PFSK-1 (cell line): ENCODE data around the gene ORM1.

Source experiments
- FOXP2 ChIP-seq: optimal IDR thresholded peaks from 2 replicates; pipeline ENCODE3; 2011; ENCODE audit warnings: borderline replicate concordance, control low read depth, inconsistent platforms; ENCODE audit not compliant: insufficient read depth; ENCODE audit errors: extremely low read length, extremely low read depth
- POLR2AphosphoS5 ChIP-seq: IDR thresholded peaks from 2 replicates; pipeline ENCODE4 v1.6.1; 2012; ENCODE audit warnings: low read depth, mild to moderate bottlenecking, control low read depth, low read length, moderate library complexity
- REST ChIP-seq, 2 experiments: IDR thresholded peaks; 2 replicates each; pipeline versions ENCODE4 v1.6.1 to v1.8.0; 2011 to 2012; ENCODE audit warnings: low read depth in 2 of 2, low read length in 2 of 2, control low read depth in 1 of 2, inconsistent platforms in 1 of 2, mild to moderate bottlenecking in 1 of 2, moderate library complexity in 1 of 2; ENCODE audit not compliant: insufficient read depth in 1 of 2
- SIN3A ChIP-seq: IDR thresholded peaks from 2 replicates; pipeline ENCODE4 v1.6.1; 2012; ENCODE audit warnings: mild to moderate bottlenecking, low read length, moderate library complexity, borderline replicate concordance; ENCODE audit not compliant: insufficient read depth
- TAF1 ChIP-seq: IDR thresholded peaks from 2 replicates; pipeline ENCODE4 v1.6.1; 2012; ENCODE audit warnings: low read length, control low read depth, borderline replicate concordance; ENCODE audit not compliant: insufficient read depth

ORM1 gene

GRCh38 chr9:114289106-114289505, 33.8 kb upstream of the ORM1 start:
- TF ChIP-seq POLR2AphosphoS5 (no peak), TAF1 (no peak)

- TF ChIP-seq FOXP2: no peak
- no peak for TF ChIP-seq TAF1
- TF ChIP-seq POLR2AphosphoS5: no peak
- TF ChIP-seq REST (IDR thresholded peaks at IDR 0.05; ENCODE audit: insufficient read depth in 1 of 2, low read depth in 2 of 2, low read length in 2 of 2): no peak
Observed at GRCh38 chr9:114289571-114290481, 33.1 kb upstream of the ORM1 start.

- TF ChIP-seq SIN3A (no peak), FOXP2 (no peak), REST (IDR thresholded peaks at IDR 0.05; ENCODE audit: insufficient read depth in 1 of 2, low read depth in 2 of 2, low read length in 2 of 2) (no peak), TAF1 (no peak), POLR2AphosphoS5 (no peak)
Observed at GRCh38 chr9:114290561-114290986, 32.3 kb upstream of the ORM1 start.

GRCh38 chr9:114291064-114291474, 31.8 kb upstream of the ORM1 start:
- TF ChIP-seq FOXP2 (no peak), SIN3A (no peak), TAF1 (no peak), REST (IDR thresholded peaks at IDR 0.05; ENCODE audit: insufficient read depth in 1 of 2, low read depth in 2 of 2, low read length in 2 of 2) (no peak), POLR2AphosphoS5 (no peak)

DNA sequence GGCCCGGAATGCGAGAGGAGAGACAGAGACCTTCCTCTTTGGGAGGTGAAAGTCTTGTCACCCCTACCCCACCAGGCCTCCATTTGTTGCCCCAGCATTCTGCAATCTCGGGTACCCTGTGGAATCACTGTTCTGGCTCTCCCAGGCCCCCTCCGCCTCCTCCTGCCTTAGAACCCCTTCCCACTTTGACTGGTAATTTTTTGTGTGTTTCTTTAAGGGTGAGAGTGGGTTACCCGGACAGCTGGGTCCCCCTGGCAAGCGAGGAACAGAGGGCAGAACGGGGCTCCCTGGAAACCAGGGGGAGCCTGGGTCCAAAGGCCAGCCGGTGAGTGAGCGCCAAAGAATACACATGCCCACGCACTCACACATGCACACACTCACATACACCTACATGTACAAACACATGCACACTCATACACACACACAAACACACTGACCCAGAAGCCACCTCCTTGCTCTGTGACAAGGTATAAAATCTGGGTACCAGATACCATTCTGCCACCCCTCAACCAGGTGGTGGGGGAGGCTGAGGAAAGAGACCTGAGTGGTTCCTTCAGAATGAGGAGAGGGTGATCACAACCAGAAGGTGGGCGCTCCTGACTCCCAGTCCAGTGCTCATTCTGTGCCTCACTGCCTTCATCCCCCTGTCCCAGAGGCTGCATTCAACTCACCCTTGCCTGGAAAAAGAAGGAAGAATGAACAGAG, 30.9 kb upstream of the ORM1 start:
- TF ChIP-seq SIN3A: no peak
- TF ChIP-seq REST (IDR thresholded peaks at IDR 0.05; ENCODE audit: insufficient read depth in 1 of 2, low read depth in 2 of 2, low read length in 2 of 2): no peak
- TF ChIP-seq POLR2AphosphoS5: no peak
- TF ChIP-seq FOXP2: no peak
- TF ChIP-seq TAF1: no peak
